Activated CD4-positive, alpha-beta memory T cell treated with anti-CD3 and anti-CD28 coated beads, Interleukin-2, amount 10 ng/mL, durations not matched to agents 7 days and 5 days (primary cell): ENCODE results near the gene ORC6. TPM values are rescaled to one million over a fixed set of nuclear protein-coding genes. Genes with fewer than 3 reads are reported as not detected.

ENCODE experiments used
- CTCF ChIA-PET: fragments of 350-600 bp; sonication (Branson Sonifier 250); formaldehyde crosslinking; loops from one replicate; lab custom pipeline; 2021; ENCODE audit warnings: antibody characterized with exemption, inconsistent platforms; lab: Charles Lee
- POLR2A ChIA-PET: fragments of 350-600 bp; sonication (Branson Sonifier 250); formaldehyde crosslinking; loops from one replicate; lab custom pipeline; 2021; ENCODE audit warnings: antibody characterized with exemption; lab: Charles Lee
- DNase-seq: peaks from one replicate; pipeline ENCODE4 v3.0.0-alpha.2; 2020
- H3K27ac Mint-ChIP-seq: one replicate; pipeline ENCODE4 v1.8.0; 2021; ENCODE audit warnings: mild to moderate bottlenecking, mixed read lengths
- H3K27me3 Mint-ChIP-seq: one replicate; pipeline ENCODE4 v1.8.0; 2021; ENCODE audit warnings: mixed read lengths
- H3K36me3 Mint-ChIP-seq: one replicate; pipeline ENCODE4 v1.8.0; 2021; ENCODE audit warnings: low read depth, mixed read lengths
- H3K4me1 Mint-ChIP-seq: one replicate; pipeline ENCODE4 v1.8.0; 2021; ENCODE audit warnings: mixed read lengths
- H3K4me3 Mint-ChIP-seq: one replicate; pipeline ENCODE4 v1.8.0; 2021; ENCODE audit warnings: mild to moderate bottlenecking, mixed read lengths
- H3K9me3 Mint-ChIP-seq: one replicate; pipeline ENCODE4 v1.8.0; 2021; ENCODE audit warnings: mixed read lengths
- total RNA-seq, 2 experiments: library from RNA; stranded (reverse); gene quantifications; one replicate each; pipeline ENCODE4 v1.2.3, GENCODE V29; 2021

Gene ORC6
- total RNA-seq, 2 experiments from 2014 or later: 35.1 to 35.8 TPM

- no peaks in the 10 kb centered on the region for H3K27me3 Mint-ChIP-seq
- H3K4me1 Mint-ChIP-seq: peaks cover 5% of the 10 kb centered on the region
- no peaks in the 10 kb centered on the region for H3K36me3 Mint-ChIP-seq
- no peak overlapping the region for H3K4me3 Mint-ChIP-seq
- no peak overlapping the region for H3K27ac Mint-ChIP-seq
- ChIA-PET CTCF (no interaction called here), POLR2A (no interaction called here)
- no peaks in the 10 kb centered on the region for H3K9me3 Mint-ChIP-seq
- no peak for DNase-seq
These were observed 56.2 kb downstream of the ORC6 start for GRCh38 chr16:46745617-46746016.

- POLR2A ChIA-PET: no interaction called here
- no peak for DNase-seq
- peaks cover 5% of the 10 kb centered on the region for H3K4me1 Mint-ChIP-seq
- no peaks in the 10 kb centered on the region for H3K27me3 Mint-ChIP-seq
- H3K36me3 Mint-ChIP-seq: no peaks in the 10 kb centered on the region
- no peak overlapping the region for H3K27ac Mint-ChIP-seq
- no peak overlapping the region for H3K4me3 Mint-ChIP-seq
- CTCF ChIA-PET: no interaction called here
- H3K9me3 Mint-ChIP-seq: no peaks in the 10 kb centered on the region
These were observed 57.6 kb downstream of the ORC6 start for GRCh38 chr16:46746821-46747776.

Other genes with a start within 250 kb of the ORC6 start
- 10 to 100 TPM; 51.0 to 52.5 TPM for gene SHCBP1, start 68.3 kb upstream of the ORC6 start, total RNA-seq
- 10 to 100 TPM; 86.8 to 89.4 TPM for gene VPS35, start 481 bp upstream of the ORC6 start, total RNA-seq
- gene MYLK3, start 58.7 kb downstream of the ORC6 start, total RNA-seq: under 1 TPM; 0.35 to 0.63 TPM
- gene C16orf87, start 141.5 kb downstream of the ORC6 start, total RNA-seq: 10 to 100 TPM; 18.0 to 19.6 TPM
- gene GPT2, start 194.7 kb downstream of the ORC6 start, total RNA-seq: 10 to 100 TPM; 15.0 to 15.2 TPM